HuH-7 (cell line): ENCODE measurements around the gene MUC4.

Source experiments
- DNase-seq: peaks from one replicate; pipeline ENCODE4 v3.0.0; 2011; ENCODE audit warnings: low spot score

MUC4 gene

DNA sequence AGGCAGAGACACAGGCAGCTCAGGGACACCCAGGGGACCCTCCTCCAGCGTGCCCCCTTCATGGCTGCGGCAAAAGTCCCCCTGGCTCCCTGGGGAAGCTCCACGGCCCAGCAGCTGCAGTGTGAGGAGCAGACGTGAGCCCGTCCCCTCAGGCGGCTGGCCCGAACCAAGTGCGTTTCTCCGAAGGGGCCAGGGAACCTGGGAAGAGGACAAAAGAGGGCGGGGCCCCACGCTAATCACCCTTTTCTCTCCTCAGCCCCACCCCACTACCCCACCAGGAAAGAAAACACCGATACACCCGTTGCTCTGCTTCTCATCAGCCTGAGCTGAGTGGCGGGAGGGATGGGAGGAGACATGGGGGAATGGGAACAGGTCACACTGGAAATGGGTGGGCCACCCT is at the start of gene MUC4:
Gene MUC4, minus strand, starts transcription at position 174 of the 400 bp plus-strand sequence. Its CDS starts 112 bp downstream, at position 62.
- no peak for DNase-seq

DNA sequence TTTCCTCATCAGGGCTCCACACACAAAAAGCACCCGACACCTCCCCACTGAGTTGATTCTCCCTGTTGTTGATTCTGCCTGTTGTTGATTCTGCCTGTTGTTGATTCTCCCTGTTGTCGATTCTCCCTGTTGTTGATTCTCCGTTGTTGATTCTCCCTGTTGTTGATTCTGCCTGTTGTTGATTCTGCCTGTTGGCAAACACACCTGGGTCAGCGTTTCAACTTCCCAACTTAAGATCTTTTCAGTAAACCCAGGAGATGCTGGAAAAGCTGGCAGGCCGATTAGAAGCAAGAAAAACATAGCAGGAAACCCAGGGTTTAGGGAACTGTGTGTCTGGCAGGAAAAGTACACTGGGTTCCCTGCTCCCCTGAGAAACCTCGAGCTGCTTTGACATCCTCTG is 48.7 kb upstream of the MUC4 start:
- DNase-seq: no peak

DNA sequence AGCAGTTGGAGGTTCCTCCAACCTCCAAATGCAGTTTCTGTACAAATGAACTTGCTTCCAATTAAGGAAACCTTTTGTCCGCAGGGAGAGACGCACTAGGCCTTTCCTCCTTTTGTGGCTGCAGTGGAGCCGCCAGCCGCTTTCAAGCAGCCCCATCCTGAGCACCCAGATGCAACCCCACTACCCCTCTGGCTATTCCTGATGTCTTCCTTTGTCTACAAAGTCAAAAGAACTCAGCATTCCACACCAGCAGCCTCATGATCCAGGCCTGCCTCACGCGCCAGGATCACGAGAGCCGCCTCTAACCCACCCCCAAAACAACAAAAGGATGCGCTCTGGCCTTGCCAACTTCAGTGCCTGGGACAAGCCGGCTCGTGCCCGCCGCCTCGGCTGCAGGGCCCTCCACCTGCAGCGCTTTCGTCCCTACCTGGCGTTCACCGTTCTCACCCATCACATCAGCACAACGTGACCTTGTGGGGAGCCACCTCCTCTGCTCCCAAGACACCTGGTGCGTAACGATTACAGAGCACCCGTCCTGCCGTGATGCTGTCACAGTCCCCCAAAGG is 48.2 kb upstream of the MUC4 start:
- DNase-seq: no peak

GRCh38 chr3:195859061-195859845 is 47.5 kb upstream of the MUC4 start:
- DNase-seq: peak; percentile 94

DNA sequence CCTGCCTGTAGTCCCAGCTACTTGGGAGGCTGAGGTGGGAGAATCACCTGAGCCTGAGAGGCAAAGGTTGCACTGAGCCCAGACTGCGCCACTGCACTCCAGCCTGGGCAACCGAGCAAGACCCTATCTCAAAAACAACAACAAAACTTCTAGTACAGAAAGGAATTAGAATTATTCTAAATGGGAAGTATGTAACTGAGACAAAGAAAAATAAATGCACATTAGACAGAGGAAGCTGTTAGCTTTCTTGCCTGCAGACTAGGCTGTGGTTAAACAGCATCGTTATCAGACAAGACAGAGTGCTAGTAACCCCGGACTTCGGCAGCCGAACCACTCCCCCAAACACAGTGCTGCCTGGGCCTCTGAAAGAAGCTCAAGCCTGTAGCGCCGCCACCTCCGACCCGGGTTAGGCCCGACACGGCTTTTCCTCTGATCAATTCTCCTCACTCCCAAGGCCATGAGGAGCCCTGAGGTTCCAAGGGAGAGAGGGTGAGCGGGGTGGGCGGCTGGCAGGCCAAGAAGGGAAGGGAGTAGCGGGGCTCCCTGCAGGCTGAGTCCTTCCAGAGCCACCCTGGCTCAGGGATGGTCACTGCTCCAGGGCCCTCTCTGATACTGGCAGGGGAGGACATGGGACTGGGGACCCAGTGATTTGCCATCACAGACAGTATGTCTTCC is 44.8 kb upstream of the MUC4 start:
- no peak for DNase-seq

DNA sequence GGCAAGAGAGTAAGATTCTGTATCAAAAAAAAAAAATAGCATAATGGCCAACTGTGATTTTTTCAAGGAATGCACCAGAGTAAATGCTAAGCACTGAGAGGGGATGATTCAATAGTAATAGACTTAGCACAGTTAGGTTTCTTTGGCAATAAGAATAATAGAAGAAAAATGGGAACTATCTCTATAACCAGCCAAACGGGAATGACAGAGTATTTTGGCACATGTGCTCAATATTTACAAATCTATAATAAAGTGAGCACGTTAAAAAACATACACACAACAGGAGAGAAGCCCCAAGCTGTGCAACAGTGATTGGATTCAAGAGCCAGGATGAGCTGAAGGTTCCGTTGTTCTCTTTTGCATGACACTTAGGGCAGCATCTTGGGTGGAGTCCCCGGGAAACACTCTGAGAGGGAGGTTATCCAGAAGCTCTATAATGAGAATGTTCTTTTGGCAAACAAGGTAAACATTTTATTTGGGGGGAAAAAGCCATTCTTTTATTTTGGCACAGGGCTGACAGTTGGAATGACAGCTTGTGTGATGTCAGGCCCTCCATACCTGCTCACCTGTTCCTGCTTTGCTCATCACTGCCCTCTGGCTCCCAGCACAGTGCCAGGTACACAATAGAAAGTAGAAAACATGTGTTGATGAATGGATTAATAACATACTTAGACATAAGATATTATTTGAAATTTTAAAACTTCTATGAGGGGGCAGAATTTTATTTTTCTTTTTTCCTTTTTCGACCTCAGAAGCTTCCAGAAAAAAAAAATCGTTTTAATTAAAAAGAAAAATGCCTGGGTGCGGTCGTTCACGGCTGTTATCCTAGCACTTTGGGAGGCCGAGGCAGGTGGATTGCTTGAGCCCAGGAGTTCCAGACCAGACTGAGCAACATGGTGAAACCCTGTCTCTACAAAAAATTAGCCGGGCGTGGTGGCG is 44.0 kb upstream of the MUC4 start:
- DNase-seq: no peak

DNA sequence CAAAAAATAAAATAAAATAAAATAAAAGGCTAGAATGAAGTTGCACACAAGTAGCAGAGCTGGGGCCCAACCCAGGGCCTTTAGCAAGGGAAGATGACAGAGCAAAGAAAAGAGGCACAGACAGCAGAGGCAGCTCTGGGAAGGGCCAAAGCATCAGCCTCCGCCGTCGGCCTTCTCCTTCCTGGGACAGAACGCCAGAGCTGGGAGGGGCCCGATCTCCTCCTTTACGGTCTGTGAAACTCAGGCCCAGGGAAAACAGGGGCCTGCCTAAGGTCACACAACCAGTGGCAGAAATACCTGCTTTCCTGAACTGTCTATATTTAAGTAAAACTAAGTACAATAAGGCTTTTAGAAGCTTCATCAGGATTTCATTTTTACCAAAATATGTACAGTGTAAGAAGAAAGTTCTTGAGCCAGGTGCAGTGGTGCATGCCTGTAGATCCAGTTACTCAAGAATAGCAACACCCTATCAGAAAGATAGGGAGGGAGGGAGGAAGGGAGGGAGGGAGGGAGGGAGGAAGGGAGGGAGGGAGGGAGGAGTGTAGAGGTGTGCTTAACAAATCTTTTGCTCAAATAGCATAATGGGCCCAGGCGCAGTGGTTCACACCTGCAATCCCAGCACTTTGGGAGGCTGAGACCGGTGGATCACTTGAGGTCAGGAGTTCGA is 43.0 kb upstream of the MUC4 start:
- DNase-seq: no peak

GRCh38 chr3:195853996-195854395 is 42.3 kb upstream of the MUC4 start:
- DNase-seq: no peak

DNA sequence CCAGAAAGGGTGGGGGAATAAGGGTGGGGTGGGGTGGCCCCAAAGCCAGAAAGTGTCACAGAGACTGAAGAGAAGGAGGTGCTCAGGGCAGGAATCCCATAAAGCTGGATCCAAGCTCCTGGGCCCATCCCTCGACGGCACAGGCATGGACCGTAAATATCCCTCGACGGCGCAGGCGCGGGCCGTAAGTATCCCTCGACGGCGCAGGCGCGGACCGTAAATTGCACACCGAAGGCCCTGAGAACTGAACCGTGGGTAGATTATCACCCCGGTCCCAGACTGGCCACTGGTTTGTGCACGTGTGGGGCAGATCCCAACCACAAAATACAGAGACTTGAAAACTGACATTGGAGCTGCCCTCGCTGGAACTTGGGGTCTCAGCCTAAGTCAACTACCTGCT is 41.3 kb upstream of the MUC4 start:
- no peak for DNase-seq

GRCh38 chr3:195850857-195851543 is 39.3 kb upstream of the MUC4 start:
- peak; percentile 94 for DNase-seq

DNA sequence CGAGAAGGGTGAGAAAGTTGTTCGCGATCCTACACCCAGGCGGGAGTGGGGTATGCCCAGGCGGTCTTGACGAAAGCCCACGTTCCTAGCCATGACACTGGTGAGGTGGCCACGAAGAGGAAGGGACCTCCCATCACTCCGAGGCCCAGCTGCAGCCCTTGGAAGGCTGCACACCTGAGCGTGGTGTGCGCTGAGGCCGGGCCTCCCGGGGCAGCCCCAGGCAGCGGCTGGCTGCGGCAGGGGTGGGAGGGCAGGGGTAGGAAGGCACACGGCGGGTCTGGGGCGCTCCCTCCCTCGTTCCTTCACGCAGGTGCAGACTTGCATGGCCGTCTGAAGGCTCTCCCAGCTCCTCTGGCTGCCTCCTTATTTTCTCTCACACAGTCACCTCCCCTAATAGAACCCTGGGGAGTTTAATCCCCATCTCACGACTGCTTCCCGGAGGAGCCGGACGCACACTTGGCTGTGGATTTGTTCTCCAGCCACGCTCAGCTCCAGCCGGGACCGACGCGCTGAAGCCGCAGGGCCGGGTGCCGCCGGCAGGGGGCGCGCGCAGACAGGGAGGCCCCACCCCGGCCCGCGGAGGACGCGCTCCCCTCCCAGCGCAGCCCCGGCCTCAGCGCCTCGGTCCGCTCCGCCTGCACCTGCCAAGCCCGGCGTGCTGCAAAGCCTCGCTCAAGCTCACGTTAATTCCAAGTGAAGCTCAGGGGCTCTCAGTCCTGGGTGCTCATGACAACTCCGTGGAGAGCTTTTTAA is 37.8 kb upstream of the MUC4 start:
- DNase-seq: no peak

DNA sequence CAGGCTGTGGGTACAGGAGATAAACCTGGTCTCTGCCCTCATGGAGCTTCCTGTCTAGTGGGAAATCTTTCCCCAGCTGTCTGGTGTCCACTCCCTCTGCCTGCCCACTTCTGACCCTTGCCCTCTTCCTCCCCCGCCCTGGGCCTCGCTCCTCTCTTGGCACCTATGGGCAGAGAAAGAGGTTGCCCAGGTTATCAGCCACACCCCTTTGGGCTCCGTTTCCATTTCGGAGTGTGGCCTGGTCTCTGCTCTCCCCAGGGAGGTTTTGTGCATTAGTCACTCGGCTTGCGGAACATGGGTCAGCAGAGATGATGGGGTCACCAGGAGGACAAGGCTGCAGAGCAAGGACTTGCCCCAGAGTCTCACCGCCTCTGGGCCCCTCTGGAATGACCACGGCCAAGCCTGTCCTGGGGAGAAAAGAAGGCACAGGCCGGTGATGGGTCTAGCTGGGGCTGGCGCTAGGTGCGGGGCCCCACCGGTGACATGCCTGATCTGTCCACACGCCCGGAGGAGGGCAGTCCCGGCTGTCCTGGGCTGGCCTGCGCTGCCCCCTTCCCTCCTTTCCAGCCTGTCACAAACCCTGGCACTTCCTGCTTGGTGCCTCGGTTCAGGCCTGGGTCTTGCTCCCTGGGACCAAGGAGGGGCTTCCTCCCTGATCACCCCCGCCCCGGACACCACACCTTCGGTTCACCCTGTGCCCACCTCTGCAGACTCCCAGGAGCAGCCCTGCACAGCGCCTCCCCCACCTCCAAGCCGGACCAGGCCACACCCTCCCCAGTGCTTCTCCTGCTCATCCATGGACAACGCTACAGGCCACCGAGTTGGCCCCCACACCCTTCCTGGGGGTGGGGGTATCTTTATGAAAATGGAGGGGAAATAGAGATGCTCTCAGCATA is 35.6 kb upstream of the MUC4 start:
- DNase-seq: no peak

GRCh38 chr3:195845483-195845882 is 33.8 kb upstream of the MUC4 start:
- no peak for DNase-seq

- no peak for DNase-seq
Measured at GRCh38 chr3:195844671-195845218, 33.0 kb upstream of the MUC4 start.

GRCh38 chr3:195839260-195840010 is 27.7 kb upstream of the MUC4 start:
- no peak for DNase-seq

- DNase-seq: no peak
Measured at GRCh38 chr3:195838714-195839113, 27.0 kb upstream of the MUC4 start.

DNA sequence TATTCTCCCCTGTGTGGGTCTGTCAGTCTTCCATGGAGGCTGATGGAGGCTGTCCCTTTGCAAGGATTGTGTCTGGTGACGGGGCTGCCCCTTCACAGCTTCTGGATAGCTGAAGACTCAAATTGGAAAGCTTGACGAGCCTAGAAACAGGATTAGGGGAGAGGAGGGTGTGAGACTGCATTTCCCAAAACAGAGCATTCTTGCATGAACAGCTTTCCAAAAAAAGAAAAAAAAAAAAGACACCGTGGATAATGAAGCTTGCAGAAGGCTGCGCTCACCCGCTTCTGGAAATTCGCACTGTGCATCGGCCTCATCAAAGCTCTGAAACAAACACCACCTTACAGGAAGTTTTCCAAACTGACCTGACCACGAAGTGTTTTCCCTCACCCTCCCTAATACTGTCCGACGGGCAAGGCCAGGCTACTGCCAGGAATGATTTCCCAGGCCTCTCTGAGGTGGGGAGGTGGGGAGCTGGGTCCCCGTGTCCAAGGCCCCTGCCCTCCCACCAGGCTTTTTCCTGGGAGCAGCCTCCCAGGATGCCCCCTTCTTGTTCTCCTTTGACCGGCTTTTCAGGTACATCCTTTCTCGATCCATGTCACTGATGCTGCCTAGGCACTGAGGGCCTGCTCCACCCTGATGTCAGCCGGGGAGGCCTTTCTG is 24.9 kb upstream of the MUC4 start:
- DNase-seq: no peak

DNA sequence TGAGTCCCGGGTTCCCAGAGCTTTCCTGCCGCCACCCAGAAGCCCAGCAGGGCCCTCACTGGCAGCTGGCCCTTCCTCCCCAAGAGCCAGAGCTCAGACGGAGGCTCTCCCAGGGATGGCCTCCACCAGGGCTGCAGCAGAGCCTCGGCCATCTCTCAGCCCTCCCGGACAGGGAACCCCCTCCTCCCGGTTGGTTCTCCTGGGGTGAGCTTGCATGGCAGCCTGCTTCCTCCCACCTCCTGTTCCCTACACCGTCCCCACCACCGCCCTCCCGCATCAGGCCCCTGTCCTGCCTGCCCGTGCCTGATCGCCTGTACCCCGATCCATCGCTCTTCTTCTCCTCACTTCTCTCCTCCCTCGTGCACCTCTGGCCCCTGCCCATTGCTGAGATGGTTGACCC is 24.1 kb upstream of the MUC4 start:
- DNase-seq: no peak
